ENCODE results near the gene CACNA1B.
"Not testable (repeated sequence)": the region's sequence is repeated elsewhere in the genome, so short reads cannot be mapped to it uniquely, and the experiment has no call there.

CACNA1B gene

GRCh38 chr9:137988701-137989100, 111.1 kb downstream of the CACNA1B start:
- no peak for DNase-seq

DNA sequence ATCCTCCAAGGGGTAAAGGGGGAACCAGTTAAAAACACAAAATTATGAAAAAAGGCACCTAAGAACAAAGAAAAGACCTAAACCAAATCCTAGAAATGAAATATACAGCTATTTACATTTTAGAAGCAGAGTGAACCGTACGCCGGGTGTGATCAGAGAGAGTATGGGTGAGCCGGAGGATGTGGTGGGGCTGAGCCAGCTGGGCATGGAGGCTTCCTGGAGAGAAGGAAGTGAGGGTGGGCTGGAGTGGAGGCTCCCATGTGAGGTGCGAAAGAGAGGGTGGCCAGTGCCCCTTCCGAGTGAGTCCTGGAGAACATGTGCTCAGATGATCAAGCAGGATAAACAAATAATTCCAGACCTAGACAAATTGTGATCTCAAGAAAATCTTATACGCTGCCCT, 111.6 kb downstream of the CACNA1B start:
- DNase-seq, result no peak

GRCh38 chr9:137989999-137990715, 112.6 kb downstream of the CACNA1B start:
- no peak for DNase-seq

DNA sequence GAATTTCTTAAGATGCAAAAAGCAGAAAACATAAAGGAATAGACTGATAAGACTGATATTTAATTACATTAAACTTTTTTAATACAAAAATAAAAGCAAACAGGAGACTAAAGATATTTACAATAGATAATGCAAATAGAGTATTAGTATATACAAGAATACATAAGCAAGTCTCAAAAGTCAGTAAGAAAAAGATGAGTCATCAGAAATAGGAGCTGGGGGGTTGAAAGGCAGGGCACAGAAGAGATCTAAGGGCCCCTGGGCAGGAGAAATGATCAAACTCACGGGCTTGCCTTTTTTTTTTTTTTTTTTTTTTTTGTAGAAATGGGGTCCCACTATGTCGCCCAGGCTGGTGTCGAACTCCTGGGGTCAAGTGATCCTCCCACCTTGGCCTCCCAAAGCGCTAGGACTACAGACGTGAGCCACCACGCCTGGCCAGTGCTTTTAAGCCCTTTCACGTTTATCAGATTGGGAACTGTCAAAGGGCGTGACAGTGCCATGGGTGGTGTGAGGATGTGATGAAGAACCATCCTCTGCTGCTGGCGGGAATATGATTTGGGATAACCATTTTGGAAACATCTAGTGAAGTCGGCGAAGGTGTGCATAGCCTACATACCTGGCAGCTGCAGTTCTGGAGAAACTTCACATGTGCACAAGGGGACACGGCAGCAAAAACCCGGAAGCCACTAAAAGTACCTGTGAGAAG, 126.1 kb downstream of the CACNA1B start:
- DNase-seq, result no peak

DNA sequence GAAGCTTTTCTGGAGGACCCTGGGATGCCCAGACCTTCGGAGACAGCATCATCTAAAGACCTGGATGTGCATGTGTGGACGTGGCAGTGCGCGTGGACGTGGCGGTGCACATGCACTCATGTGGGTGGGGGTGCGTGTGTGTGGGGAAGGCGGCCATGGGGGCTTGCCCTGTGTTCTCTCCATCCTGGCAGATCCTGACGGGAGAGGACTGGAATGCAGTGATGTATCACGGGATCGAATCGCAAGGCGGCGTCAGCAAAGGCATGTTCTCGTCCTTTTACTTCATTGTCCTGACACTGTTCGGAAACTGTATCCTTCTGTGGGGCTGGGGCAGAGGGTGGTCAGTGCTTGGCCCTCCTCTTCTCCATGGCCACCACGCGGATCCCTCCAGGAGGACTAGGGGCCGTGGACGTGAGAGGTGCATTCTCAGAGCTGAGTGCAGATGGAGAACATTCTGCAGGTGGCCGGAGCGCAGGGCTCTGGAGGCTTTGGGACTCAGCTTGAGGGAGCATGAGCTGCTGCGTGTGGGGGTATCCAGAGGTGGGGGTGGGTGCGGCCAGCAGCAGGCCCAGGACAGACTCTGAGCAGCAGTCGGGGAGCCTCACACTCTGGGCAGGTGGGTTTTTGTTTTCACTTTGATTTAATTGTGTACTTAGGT, 129.1 kb downstream of the CACNA1B start:
- no peak for DNase-seq

DNA sequence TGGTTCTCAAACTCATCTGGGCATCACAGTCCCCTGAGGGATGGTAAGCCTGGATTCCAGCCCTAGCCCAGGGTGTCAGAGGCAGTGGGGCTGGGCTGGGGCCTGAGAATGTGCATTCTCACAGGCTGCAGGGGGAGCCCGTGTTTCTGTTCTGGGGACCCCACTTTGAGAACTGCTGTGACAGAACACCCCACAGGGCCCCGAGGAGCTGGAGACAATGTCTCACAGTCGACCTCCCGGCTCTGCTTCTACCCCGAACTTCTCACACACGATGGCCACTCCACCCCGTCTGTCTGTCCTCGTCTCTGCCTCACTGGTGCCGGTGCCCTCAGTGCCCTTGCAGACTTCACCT, 130.0 kb downstream of the CACNA1B start:
- DNase-seq, result no peak

GRCh38 chr9:138007918-138008841, 130.6 kb downstream of the CACNA1B start:
- no peak for DNase-seq

DNA sequence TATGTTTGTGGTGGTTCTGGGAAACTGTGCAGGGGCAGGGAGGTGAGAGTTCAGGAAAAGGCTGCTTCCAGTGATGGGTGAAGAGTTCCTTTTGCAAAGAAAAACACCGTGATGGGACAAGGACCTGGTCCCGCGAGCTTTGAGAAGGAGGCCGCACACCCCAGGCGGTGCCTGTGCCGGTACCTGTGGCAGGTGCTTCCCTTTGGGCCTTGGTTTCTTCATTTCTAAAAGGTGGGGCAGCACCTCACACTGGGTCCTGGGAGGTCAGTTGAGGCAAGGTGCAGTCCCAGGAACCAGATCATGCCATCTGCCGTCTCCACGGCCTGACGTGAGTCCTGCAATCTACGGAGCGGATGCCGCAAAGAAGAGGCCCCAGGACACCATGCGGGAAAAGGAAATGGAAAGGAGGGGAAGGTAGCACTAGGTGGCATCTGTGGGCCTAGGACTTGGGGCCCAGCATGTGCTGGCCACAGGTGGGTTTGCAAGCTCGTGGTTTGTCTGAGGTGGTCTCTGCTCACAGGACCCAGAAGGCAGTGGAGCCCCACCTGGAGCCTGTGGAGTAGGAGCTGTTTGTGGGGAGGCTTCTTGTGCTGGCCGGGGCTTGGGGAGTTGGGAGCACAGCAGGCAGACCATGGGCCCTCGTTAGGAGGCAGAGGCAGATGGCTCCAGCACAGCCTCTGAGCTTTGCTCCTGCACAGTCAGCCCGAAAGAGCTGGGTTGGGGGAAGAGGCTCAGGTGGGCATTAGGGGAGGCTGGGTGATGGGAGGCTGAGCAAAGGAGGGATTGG, 131.6 kb downstream of the CACNA1B start:
- no peak for DNase-seq

GRCh38 chr9:138009803-138010690, 132.5 kb downstream of the CACNA1B start:
- no peak for DNase-seq

GRCh38 chr9:138010861-138011260, 133.3 kb downstream of the CACNA1B start:
- no peak for DNase-seq

DNA sequence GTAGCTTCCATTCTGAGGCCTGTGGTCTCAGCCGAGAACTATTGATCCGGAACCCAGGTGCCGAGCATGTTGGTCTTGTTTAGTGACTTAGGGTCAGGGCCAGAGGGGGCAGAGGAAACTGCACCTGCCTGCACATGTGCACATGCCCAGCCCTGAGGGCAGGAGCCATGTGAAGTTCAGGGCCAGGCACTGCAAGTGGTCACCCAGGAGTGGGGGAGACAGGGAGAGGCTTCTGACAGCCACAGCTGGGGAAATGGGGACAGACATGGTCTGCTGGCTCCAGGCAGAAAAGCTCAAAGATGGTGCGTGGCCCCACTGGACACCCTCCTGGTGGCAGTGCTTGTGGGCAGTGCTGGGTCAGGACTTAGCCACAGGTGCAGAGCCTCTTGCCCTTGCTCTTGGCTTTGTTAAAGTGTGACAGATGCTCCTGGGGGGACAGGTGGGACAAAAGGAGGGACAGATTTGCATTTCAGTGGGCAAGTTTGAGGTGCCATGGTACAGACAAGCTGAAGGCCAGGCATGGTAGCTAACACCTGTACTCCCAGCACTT, 134.4 kb downstream of the CACNA1B start:
- DNase-seq, result no peak

DNA sequence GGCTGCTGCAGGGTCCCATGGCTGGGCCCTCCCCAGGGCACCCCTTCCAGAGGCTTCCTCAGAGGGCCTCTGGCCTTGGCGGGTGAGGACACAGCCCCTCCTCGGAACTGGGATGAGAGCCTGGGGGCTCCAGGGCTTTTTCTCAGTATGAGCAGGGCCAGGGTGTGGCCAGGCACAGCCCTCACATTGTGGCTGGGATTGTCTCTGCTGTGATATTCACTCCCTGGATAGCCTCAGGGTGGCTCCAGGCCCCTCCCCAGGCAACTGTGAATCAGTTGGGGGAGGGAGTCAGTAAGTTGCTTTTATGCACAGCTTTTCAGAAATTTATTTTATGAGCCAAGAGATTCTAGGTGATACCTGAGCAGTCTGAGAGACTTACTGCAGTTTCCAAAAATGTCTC, 135.7 kb downstream of the CACNA1B start:
- DNase-seq, result no peak

- no peak for DNase-seq
Observed at GRCh38 chr9:138013836-138014562, 136.4 kb downstream of the CACNA1B start.

DNA sequence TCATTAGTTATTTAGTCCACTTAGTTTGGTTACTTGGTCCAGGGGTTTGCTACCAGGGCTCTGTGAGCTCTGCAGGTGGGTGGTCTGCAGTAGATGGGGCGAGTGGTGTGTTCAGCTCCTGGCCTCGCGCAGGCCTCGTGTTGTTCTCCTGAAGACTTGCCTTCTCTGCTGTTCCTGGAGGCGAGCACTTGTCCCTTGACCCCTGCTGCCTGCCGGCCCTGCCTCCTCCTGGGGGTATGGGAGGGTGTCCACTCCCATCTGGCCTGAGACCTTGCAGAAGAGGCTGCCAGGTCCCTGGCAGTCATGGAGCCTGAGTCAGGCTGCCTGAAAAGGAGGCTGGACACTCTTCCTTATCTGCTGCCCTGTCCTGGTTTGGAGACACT, 137.0 kb downstream of the CACNA1B start:
- no peak for DNase-seq

- DNase-seq, result no peak
Observed at GRCh38 chr9:138015021-138015829, 137.6 kb downstream of the CACNA1B start.

GRCh38 chr9:138016406-138017187, 139.0 kb downstream of the CACNA1B start:
- DNase-seq, result no peak

- DNase-seq, result no peak
Observed at GRCh38 chr9:138017200-138017599, 139.6 kb downstream of the CACNA1B start.

DNA sequence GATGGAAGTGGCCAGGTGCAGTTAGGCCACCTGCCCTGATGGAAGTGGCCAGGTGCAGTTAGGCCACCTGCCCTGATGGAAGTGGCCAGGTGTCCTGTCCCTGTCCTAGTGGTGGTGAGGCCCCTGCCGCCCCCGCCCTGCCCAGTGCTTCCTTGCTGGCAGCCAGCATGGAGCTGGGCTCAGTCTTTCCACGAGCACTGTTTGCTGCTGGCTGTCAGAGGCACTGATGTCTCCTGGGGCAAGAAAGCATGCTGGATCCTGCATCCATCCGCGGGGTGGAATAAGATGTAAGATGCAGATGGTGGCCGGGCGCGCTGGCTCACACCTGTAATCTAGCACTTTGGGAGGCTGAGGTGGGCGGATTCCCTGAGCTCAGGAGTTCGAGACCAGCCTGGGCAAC, 141.9 kb downstream of the CACNA1B start:
- DNase-seq, result not testable (repeated sequence)
